GM18907 (cell line): ENCODE data around the gene RPA1.
"Not testable (repeated sequence)": the region's sequence is repeated elsewhere in the genome, so short reads cannot be mapped to it uniquely, and the experiment has no call there.

ENCODE experiments used
- ATAC-seq: cut with Tn5 transposase; IDR thresholded peaks from one replicate; pipeline ENCODE4 v1.9.1; 2021; ENCODE audit warnings: mild to moderate bottlenecking, moderate library complexity; ENCODE audit not compliant: unreplicated experiment

RPA1 gene

GRCh38 chr17:1810450-1811103, 19.2 kb upstream of the RPA1 start:
- ATAC-seq: no peak

GRCh38 chr17:1813088-1813487, 16.7 kb upstream of the RPA1 start:
- no peak for ATAC-seq

DNA sequence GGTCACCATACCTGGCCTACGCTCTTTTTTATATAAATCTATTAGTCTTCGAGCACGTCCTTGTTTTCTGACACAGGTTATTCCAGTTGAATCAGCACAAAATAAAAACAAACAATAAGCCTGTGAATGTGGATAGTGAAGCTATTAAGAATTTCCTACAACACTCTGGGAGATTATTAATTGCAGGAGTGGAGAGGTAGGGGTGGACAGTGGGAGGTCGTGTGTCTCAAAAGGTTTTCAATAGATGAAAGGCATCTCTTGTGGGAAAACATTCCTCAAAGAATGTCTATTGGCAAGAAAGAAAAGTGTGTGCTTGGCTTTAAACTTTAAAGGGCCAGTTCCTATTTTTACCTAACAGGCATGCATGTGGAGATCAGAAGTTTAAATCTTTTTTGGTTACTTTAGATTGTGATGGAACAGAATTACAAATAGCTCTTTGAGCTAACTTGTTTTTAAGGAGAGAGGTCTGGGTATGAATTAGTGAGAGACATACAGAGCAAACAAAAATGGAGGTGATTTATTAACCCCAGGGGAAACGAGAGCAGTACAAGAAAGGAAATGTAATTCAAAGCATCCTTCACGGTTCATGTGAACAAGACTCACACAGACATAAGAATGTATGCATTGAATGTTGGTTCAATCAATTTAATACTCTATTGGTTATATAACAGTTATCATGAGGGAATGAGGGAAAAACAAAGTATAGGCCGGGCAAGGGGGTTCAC, 9.1 kb upstream of the RPA1 start:
- ATAC-seq: no peak

DNA sequence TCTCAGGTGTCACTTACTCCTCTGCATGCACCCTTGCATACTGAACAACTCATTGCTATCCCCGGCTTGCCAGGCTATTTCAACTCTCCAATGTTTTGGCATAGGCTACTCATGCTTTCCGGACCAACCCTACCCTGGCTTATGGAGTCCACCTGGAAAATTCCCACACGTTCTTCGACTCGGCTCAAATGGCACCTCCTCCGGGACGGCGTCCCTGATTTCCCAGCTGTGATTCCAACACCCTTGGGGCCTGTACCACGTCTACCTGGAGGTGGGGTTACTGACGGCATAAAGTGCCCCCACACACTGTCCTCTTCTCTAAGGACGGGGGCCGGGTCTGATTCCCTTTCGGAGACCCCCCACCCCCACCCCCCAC, 601 bp upstream of the RPA1 start:
- peak; percentile 19 for ATAC-seq

DNA sequence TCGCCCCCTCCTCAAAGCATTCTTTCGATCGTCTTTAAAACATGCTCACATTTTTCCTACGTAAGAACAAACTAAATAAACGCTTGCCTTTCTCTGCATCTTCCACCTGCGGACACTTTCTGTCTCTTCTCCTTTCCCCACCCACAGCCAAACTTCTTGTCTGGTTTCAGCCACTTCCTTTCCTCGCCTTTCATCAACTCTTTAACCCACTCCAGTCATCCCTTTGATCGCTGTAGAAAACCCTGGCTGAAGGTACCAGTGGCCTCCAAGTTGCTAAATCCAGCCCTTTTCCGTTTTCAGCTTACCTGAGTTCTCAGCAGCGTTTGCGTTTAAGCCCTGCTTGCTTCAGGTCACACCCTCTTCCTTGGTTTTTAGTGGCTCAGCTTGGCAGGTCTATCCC, 483 bp downstream of the RPA1 start:
- ATAC-seq: peak; percentile 9

DNA sequence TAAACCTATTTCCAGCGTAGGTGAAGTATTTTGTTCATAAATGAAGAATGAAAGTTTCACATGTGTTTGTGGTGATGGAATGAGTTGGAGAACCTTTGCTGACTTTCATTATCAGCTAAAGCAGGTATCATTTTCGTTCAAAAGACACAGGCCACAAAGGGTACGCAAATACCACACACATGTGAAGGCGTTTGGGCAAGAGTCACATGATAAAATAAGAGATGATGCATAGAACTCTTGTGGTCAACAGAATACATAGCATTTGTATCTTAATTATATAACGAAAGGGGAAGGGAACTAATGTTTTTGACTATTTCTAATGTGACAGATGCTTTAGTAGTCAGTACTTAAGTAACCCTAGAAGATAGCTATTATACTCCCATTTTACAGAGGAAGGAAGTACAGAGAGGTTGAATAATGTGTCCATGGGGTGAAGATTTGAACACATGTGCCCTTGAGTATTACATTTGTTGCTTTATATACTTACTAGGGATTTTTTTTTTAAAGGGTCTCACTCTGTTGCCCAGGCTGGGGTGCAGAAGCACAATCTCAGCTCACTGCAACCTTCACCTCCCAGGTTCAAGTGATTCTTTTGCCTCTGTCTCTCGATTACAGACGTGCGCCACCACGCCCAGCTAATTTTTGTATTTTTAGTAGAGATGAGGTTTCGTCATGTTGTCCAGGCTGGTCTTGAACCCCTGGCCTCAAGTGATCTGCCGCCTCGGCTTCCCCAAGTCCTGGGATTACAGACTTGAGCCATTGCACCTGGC, 4.8 kb downstream of the RPA1 start:
- peak; percentile 61 for ATAC-seq

DNA sequence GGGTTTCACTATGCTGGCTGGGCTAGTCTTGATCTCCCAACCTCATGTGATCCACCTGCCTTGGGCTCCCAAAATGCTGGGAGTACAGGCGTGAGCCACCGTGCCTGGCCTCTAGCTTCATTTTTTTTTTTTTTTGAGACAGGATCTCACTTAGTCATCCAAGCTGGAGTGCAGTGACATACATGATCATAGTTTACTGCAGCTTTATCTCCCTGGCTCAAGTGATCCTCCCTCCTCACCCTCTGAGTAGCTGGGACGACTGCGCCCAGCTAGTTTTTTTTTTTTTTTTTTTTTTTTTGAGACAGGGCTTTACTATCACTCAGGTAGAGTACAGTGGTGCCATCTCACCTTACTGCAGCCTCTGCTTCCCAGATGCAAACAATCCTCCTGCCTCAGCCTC, 9.7 kb downstream of the RPA1 start:
- no peak for ATAC-seq

DNA sequence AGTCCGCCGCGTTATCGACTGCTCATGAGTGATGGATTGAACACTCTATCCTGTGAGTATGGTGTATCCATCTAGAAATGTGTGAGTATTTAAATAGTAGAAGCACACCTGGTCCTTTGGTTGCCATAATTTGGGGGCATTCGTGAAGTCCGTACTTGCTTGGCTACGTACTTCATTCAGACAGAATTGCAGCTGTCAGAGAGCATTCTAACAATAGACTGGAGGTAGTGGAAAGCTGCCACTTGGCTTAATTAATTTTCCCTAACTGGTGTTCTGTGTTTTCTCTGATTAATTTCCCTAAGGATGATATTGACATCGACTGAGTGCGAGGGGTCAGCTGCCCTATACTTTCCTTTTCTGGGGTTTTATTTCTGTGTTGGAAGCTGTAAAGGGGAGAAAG, 14.1 kb downstream of the RPA1 start:
- no peak for ATAC-seq

GRCh38 chr17:1847191-1847590, 17.4 kb downstream of the RPA1 start:
- ATAC-seq: no peak

DNA sequence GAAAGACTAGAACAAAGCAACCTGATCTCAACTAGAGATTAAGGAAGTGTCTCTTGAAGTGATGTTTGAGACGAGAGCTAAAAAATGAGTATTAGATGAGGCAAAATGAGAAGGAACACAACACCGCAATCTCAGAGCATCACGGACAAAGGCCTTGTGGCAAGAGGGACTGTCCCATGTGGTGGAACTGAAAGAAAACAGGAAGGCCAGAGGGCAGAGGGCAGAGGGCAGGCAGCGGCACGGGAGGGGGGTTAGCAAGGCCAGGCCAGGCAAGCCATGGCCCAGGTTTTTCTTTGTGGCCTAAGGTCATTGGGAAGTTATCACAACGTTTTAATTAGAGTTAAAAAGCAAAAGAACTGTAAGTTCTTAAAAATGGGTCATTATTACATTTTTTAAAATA, 22.5 kb downstream of the RPA1 start:
- no peak for ATAC-seq

- ATAC-seq: no peak
These were observed 23.9 kb downstream of the RPA1 start for GRCh38 chr17:1853698-1854097.

GRCh38 chr17:1856462-1856861, 26.7 kb downstream of the RPA1 start:
- not testable (repeated sequence) for ATAC-seq

DNA sequence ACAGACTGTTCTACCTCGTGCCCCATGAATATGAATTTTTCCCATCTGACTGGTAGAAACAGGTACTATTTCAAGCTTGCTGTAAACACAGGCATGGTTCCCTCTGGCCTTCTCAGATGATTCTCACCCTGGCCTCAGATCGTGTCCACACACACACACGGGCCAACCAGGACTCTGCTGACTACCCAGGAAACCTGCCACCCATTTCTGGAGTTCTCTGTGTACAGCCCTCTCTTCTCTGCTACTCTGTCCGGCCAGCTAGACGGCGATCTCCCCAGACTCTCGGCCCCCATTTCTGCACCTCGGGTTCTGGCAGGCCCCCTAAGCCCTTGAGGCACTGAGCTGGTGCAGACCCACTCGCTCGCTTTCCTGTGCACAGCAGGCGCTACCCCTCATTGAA, 31.2 kb downstream of the RPA1 start:
- no peak for ATAC-seq

DNA sequence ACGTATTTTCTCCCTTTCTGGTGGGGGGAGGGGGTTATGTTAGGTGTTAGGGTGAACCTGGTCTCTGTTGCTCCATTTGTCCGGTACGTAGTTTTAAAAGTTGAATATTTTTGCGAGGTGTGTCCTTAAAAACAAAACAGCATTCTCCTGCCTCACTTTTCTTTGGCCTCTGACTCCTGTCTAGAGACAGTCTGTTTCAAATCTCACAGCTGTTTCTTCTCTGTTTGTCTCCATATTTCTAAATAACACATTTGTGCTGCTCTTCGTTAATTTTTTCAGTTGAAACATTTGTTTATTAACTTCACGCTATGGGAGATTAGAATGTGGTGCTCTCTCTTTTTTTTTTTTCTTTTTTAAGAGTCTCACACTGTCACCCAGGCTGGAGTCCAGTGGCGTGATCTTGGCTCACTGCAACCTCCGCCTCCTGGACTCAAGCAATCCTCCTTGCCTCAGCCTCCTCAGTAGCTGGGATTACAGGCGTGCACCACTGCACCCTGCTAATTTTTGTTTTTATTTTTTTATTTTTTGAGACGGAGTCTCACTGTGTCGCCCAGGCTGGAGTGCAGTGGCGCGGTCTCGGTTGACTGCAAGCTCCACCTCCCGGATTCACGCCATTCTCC, 31.7 kb downstream of the RPA1 start:
- ATAC-seq: no peak

- ATAC-seq: no peak
These were observed 35.6 kb downstream of the RPA1 start for GRCh38 chr17:1865252-1866037.

GRCh38 chr17:1867307-1867706, 37.5 kb downstream of the RPA1 start:
- no peak for ATAC-seq

DNA sequence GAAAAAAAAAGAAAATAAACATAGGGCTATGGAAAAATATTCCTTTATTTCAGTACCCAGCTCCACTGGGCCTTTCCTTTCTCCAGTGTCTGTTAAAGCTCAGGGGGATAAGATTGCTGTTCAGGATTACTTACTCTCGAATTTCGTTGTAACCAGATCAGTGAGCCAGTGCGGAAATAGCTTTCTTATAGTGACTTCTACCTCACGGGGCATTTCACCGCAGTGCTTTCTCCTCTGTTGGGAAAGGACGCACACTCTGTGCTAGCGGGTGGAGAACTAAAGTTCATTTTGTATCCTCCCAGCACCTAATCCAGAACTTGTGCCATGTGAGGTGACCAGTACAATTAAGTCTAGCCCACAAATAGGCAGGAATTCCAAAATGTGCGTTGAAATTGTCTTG, 38.3 kb downstream of the RPA1 start:
- no peak for ATAC-seq

- ATAC-seq: no peak
These were observed 40.8 kb downstream of the RPA1 start for GRCh38 chr17:1870592-1870991.

GRCh38 chr17:1871756-1872155, 42.0 kb downstream of the RPA1 start:
- ATAC-seq: no peak

DNA sequence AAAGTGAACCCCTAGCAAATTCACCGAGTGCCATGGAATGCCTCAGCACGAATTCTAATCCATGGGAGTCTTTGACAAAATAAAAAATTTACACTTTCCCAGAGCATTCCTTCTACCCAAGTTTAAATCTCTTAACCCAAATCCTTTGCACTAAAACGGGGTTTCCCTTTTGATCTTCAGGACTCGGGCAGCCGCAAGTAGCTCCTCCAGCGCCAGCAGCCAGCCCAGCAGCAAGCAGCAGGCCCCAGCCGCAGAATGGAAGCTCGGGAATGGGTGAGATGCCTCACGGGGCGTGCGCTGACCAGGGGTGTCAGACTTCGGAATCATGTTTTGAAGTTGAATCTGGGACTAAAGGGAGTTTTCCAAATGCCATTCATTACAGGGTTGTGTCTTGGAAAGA, 42.4 kb downstream of the RPA1 start:
- ATAC-seq: no peak

DNA sequence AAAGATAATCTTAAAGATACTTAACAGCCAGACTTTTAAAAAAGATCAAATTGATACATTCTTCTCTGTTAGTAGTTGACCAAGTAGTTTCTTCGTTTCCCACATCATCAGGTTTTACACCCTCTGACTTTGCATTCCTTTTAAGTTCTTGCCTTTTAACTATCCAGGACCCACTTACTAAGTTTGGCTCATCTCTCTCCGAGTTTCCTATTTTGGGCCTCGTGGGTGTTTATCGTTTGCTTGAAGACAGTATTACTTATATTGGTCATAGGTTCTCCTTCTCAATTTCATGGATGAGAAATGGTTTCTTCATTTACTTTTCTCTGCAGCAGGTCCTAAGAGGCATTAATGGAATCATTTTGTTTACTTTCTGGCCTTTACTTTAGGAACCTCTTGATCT, 43.2 kb downstream of the RPA1 start:
- no peak for ATAC-seq
